ENCODE data around the gene MYBL2.
"Not testable (repeated sequence)": the region's sequence is repeated elsewhere in the genome, so short reads cannot be mapped to it uniquely, and the experiment has no call there.

DNA sequence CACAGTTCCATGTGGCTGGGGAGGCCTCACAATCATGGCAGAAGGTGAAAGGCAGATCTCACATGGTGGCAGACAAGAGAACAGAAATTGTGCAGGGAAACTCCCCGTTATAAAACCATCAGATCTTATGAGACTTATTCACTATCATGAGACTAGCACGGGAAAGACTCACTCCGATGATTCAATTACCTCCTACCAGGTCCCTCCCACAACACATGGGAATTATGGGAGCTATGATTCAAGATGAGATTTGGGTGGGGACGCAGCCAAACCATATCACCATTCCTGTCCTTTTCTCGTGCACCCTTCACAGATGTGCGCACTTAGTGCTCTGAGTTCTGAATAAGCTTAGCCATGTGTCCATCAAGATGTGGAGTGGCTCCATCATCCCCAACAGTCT lies 91.0 kb downstream of the MYBL2 start:
- TF ChIP-seq, protein P1, sequence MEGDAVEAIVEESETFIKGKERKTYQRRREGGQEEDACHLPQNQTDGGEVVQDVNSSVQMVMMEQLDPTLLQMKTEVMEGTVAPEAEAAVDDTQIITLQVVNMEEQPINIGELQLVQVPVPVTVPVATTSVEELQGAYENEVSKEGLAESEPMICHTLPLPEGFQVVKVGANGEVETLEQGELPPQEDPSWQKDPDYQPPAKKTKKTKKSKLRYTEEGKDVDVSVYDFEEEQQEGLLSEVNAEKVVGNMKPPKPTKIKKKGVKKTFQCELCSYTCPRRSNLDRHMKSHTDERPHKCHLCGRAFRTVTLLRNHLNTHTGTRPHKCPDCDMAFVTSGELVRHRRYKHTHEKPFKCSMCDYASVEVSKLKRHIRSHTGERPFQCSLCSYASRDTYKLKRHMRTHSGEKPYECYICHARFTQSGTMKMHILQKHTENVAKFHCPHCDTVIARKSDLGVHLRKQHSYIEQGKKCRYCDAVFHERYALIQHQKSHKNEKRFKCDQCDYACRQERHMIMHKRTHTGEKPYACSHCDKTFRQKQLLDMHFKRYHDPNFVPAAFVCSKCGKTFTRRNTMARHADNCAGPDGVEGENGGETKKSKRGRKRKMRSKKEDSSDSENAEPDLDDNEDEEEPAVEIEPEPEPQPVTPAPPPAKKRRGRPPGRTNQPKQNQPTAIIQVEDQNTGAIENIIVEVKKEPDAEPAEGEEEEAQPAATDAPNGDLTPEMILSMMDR (IDR thresholded peaks at IDR 0.05 in 8 of 11, conservative IDR thresholded peaks at IDR 0.05 in 3 of 11): not testable (repeated sequence)
- TF ChIP-seq POLR2A (IDR thresholded peaks at IDR 0.05): not testable (repeated sequence)

All from spleen (tissue), 7 donors.